Endodermal cell (in vitro differentiated cells): ENCODE data around the gene ERAP2. TPM values are rescaled to one million over a fixed set of nuclear protein-coding genes. Genes with fewer than 3 reads are reported as not detected.

Experiments
- DNase-seq: peaks from one replicate; pipeline ENCODE4 v3.0.0-alpha.2; 2017
- H3K27ac ChIP-seq: 2 replicates; pipeline ENCODE4 v1.5.1; 2013; ENCODE audit warnings: mild to moderate bottlenecking, low read depth, low read length, moderate library complexity
- H3K27me3 ChIP-seq: 2 replicates; pipeline ENCODE4 v1.6.1; 2013; ENCODE audit warnings: mild to moderate bottlenecking, low read length, moderate library complexity; ENCODE audit not compliant: insufficient read depth, control insufficient read depth, poor library complexity, severe bottlenecking
- H3K36me3 ChIP-seq: 2 replicates; pipeline ENCODE4 v1.7.0; 2013; ENCODE audit warnings: mild to moderate bottlenecking, low read length, moderate library complexity; ENCODE audit not compliant: control insufficient read depth, insufficient read depth
- H3K4me1 ChIP-seq: one replicate; pipeline ENCODE4 v1.7.0; 2013; ENCODE audit warnings: low read length; ENCODE audit not compliant: control insufficient read depth, insufficient read depth
- H3K4me3 ChIP-seq: 2 replicates; pipeline ENCODE4 v1.5.1; 2013; ENCODE audit warnings: mild to moderate bottlenecking, low read length, moderate library complexity
- H3K9ac ChIP-seq: 2 replicates; pipeline ENCODE4 v1.6.1; 2013; ENCODE audit warnings: mild to moderate bottlenecking, low read length, moderate library complexity; ENCODE audit not compliant: poor library complexity, severe bottlenecking; ENCODE audit errors: extremely low read depth
- H3K9me3 ChIP-seq: 2 replicates; pipeline ENCODE4 v1.6.1; 2013; ENCODE audit warnings: mild to moderate bottlenecking, low read length, moderate library complexity; ENCODE audit not compliant: control insufficient read depth
- H3K27ac Mint-ChIP-seq: 2 replicates; pipeline ENCODE4 v1.8.0; 2020; ENCODE audit warnings: mixed read lengths
- H3K27me3 Mint-ChIP-seq: 2 replicates; pipeline ENCODE4 v1.8.0; 2021; ENCODE audit warnings: mild to moderate bottlenecking, mixed read lengths; ENCODE audit not compliant: insufficient read depth
- H3K36me3 Mint-ChIP-seq: 2 replicates; pipeline ENCODE4 v1.8.0; 2020; ENCODE audit warnings: low read depth, mixed read lengths
- H3K4me1 Mint-ChIP-seq: 2 replicates; pipeline ENCODE4 v1.8.0; 2020; ENCODE audit warnings: mixed read lengths
- H3K4me3 Mint-ChIP-seq: 2 replicates; pipeline ENCODE4 v1.8.0; 2020; ENCODE audit warnings: mild to moderate bottlenecking, moderate library complexity, mixed read lengths
- H3K9me3 Mint-ChIP-seq: 2 replicates; pipeline ENCODE4 v1.8.0; 2020; ENCODE audit warnings: mild to moderate bottlenecking, mixed read lengths
- CTCF ChIP-seq: fragments of 200-600 bp; sonication (generic); conservative IDR thresholded peaks from 2 replicates; pipeline ENCODE4 v1.5.0; 2021; ENCODE audit warnings: antibody characterized with exemption, mild to moderate bottlenecking
- WGBS, 2 experiments: methylation state at CpG; one replicate each; pipeline versions ENCODE4 v1.1.5 to v1.1.7; 2013; ENCODE audit warnings: missing lambda C conversion rate in 2 of 2, mixed read lengths in 1 of 2; ENCODE audit not compliant: insufficient coverage in 1 of 2, insufficient read length in 1 of 2; 5-methylcytosine and 5-hydroxymethylcytosine counted together
- total RNA-seq, 2 donors: library from RNA; stranded (reverse); fragmentation: NEBNext Ultra II Directional in 1 of 2; extraction: Animal tissue kit (Norgen Biotek cat#: 25700) in 1 of 2; gene quantifications; 2 replicates in 1 of 2; 3 replicates in 1 of 2; pipeline ENCODE4 v1.2.1, GENCODE V29; 2021

Gene ERAP2
- total RNA-seq, 2 donors from 2014 or later = not detected

- Mint-ChIP-seq H3K27ac (no peak overlapping the region), H3K4me3 (no peak overlapping the region), H3K27me3 (peaks cover 2% of the 10 kb centered on the region), H3K36me3 (no peaks in the 10 kb centered on the region), H3K9me3 (no peaks in the 10 kb centered on the region), H3K4me1 (peaks cover 1% of the 10 kb centered on the region)
- DNase-seq = no peak
- no peaks in the 10 kb centered on the region for H3K36me3 ChIP-seq
- H3K9ac ChIP-seq = no peak overlapping the region
- H3K4me1 ChIP-seq = no peaks in the 10 kb centered on the region
- no peak for TF ChIP-seq CTCF
- WGBS, 2 experiments = 86 to 94% methylated on average over 3 of the region's 3 CpGs
- no peak overlapping the region for H3K4me3 ChIP-seq
- no peaks in the 10 kb centered on the region for H3K9me3 ChIP-seq
- H3K27ac ChIP-seq = no peak overlapping the region
- no peaks in the 10 kb centered on the region for H3K27me3 ChIP-seq
Measured at GRCh38 chr5:96863949-96864584, 12.2 kb upstream of the ERAP2 start.

- no peaks in the 10 kb centered on the region for H3K9me3 ChIP-seq
- Mint-ChIP-seq H3K9me3 (no peaks in the 10 kb centered on the region), H3K27ac (no peak overlapping the region), H3K27me3 (peaks cover 2% of the 10 kb centered on the region), H3K36me3 (no peaks in the 10 kb centered on the region), H3K4me3 (no peak overlapping the region), H3K4me1 (peaks cover 8% of the 10 kb centered on the region)
- H3K27ac ChIP-seq = no peak overlapping the region
- no peaks in the 10 kb centered on the region for H3K36me3 ChIP-seq
- no peaks in the 10 kb centered on the region for H3K4me1 ChIP-seq
- DNase-seq = no peak
- 95% methylated on average over 1 of the region's 1 CpG; no CpG with 5 or more reads in 1 of the 2 experiments for WGBS, 2 experiments
- no peaks in the 10 kb centered on the region for H3K27me3 ChIP-seq
- no peak overlapping the region for H3K4me3 ChIP-seq
- no peak overlapping the region for H3K9ac ChIP-seq
- TF ChIP-seq CTCF = no peak
Measured at GRCh38 chr5:96864922-96865530, 11.3 kb upstream of the ERAP2 start.

- peak; percentile 91 for TF ChIP-seq CTCF
- H3K4me3 ChIP-seq = no peak overlapping the region
- Mint-ChIP-seq H3K36me3 (no peaks in the 10 kb centered on the region), H3K27ac (no peak overlapping the region), H3K4me3 (no peak overlapping the region), H3K4me1 (peaks cover 14% of the 10 kb centered on the region), H3K9me3 (no peaks in the 10 kb centered on the region), H3K27me3 (no peaks in the 10 kb centered on the region)
- 60 to 66% methylated on average over 4 to 5 of the region's 6 CpGs for WGBS, 2 experiments
- H3K27ac ChIP-seq = no peak overlapping the region
- no peaks in the 10 kb centered on the region for H3K9me3 ChIP-seq
- no peaks in the 10 kb centered on the region for H3K36me3 ChIP-seq
- no peak overlapping the region for H3K9ac ChIP-seq
- no peak for DNase-seq
- H3K4me1 ChIP-seq = peaks cover 4% of the 10 kb centered on the region
- no peaks in the 10 kb centered on the region for H3K27me3 ChIP-seq
Measured at GRCh38 chr5:96868603-96869371, 7.5 kb upstream of the ERAP2 start.
